Ascending aorta (tissue), 2 donors: ENCODE data around the gene GPR84. TPM values are rescaled to one million over a fixed set of nuclear protein-coding genes. Genes with fewer than 3 reads are reported as not detected.

Experiments
- DNase-seq, 2 donors: peaks; one replicate each; pipeline ENCODE4 v3.0.0-alpha.2; 2019; ENCODE audit warnings: low spot score in 2 of 2
- H3K27ac ChIP-seq, 2 donors: fragments of 200-600 bp; sonication (generic); one replicate each; pipeline ENCODE4 v1.5.1; 2016 to 2017; ENCODE audit warnings: mild to moderate bottlenecking in 1 of 2
- H3K27me3 ChIP-seq: fragments of 200-600 bp; sonication (generic); one replicate; pipeline ENCODE4 v1.5.1; 2017
- H3K36me3 ChIP-seq, 2 donors: fragments of 200-600 bp; sonication (generic); one replicate each; pipeline ENCODE4 v1.5.1; 2016
- H3K4me1 ChIP-seq, 2 donors: fragments of 200-600 bp; sonication (generic); one replicate each; pipeline ENCODE4 v1.5.1; 2016 to 2017; ENCODE audit warnings: mild to moderate bottlenecking in 1 of 2
- H3K4me3 ChIP-seq, 2 donors: fragments of 200-600 bp; sonication (generic); one replicate each; pipeline ENCODE4 v1.5.1; 2016 to 2017; ENCODE audit warnings: mild to moderate bottlenecking in 1 of 2
- H3K9me3 ChIP-seq, 2 donors: fragments of 200-600 bp; sonication (generic); one replicate each; pipeline ENCODE4 v1.5.1; 2016
- intact Hi-C: fragments of 100-400 bp; cut with DNase I; formaldehyde crosslinking; loops from one replicate; pipeline ENCODE4 v1.15.1; 2023
- total RNA-seq: library from RNA; depleted of rRNA; stranded (reverse); fragments of >200 nt; gene quantifications from one replicate; pipeline ENCODE4 v1.1.0, GENCODE V29; 2016
- TF ChIP-seq, protein P1 (sequence below), 3 experiments: fragments of 200-600 bp in 2 of 3; fragments of 450-650 bp in 1 of 3; sonication (generic) in 2 of 3; IDR thresholded peaks; one replicate each; pipeline ENCODE4 v1.5.1; 2016 to 2019; ENCODE audit warnings: antibody characterized with exemption in 3 of 3, mild to moderate bottlenecking in 1 of 3, moderate library complexity in 1 of 3

Gene GPR84
- total RNA-seq, 1 donor from 2014 or later: not detected

DNA sequence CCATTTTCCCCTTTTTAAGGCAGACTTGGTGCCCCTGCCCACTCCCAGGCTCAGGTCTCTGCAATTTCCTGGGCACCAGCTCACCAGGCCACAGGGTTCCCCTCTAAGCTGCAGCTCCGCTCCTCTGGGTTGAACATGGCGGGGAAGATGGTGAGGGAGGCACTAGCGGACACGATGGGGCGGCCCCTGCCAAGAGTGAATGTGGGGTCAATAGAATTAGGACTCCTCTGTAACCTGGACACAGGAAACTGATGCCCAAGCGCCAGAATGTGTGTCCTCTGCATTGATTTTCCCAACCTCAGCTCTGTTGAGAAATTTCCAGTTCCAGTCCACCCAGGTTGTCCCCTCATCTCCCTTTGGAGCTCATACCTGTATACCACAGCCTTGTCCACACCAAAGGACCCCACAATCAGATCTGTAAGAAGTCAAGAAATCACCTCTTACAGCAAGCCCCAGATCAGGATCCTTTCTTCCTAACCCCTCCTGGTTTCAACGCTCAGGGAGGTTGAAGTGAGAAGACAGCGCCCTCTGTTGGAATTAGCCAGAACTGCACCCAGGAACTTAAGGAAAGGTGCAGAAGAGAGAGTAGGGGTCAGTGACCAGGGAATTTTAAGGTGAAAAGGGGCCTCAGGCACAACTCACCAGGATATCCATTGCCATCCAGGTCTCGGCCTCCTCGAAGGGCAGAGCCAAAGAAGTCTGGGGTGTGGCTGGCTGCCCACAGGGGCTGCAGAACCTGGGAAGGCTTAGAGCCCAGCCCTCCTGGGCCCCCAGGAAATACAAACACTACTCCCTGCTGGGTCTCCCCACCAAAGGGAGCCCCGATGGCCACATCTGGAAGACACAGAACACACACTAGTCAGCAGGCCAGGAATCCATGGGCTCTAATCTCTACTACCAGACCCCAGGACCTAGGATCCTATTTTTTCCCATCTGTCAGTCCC, 40.0 kb upstream of the GPR84 start:
- Histone ChIP-seq H3K9me3 (no peaks in the 10 kb centered on the region), H3K4me3 (peak overlapping the region in 1 of 2 donors; percentile 7), H3K4me1 (peaks cover 0 to 10% of the 10 kb centered on the region in 2 donors), H3K27me3 (no peaks in the 10 kb centered on the region), H3K27ac (peak overlapping the region; percentile 29 to 61), H3K36me3 (peaks cover 100% of the 10 kb centered on the region in 2 donors)
- TF ChIP-seq, protein P1, sequence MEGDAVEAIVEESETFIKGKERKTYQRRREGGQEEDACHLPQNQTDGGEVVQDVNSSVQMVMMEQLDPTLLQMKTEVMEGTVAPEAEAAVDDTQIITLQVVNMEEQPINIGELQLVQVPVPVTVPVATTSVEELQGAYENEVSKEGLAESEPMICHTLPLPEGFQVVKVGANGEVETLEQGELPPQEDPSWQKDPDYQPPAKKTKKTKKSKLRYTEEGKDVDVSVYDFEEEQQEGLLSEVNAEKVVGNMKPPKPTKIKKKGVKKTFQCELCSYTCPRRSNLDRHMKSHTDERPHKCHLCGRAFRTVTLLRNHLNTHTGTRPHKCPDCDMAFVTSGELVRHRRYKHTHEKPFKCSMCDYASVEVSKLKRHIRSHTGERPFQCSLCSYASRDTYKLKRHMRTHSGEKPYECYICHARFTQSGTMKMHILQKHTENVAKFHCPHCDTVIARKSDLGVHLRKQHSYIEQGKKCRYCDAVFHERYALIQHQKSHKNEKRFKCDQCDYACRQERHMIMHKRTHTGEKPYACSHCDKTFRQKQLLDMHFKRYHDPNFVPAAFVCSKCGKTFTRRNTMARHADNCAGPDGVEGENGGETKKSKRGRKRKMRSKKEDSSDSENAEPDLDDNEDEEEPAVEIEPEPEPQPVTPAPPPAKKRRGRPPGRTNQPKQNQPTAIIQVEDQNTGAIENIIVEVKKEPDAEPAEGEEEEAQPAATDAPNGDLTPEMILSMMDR (IDR thresholded peaks at IDR 0.05): peak; percentile 79 to 97 (median 97)
- intact Hi-C loops: no loop called here
- DNase-seq: no peak

DNA sequence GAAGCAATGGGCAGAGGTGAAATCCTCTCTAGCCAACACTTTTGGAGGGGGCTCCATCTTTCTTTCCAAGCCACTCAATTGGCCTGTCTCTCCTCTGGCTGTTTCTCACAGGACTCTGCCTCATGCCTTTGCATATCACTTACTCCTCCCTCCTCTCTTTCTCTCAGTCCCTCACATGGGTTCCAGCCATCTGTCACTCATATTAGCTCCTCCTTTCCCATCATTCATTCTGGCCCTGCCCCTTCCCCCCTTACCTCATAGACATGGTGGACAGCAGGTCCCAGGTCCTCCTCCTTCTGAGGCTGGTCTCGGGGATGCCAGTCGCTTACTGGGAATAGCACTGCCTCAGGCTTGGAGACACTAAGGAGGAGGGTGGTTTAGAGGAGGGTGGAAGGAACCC, 36.8 kb upstream of the GPR84 start:
- Histone ChIP-seq H3K4me3 (no peak overlapping the region), H3K9me3 (no peaks in the 10 kb centered on the region), H3K27ac (peak overlapping the region; percentile 41 to 43), H3K36me3 (peaks cover 100% of the 10 kb centered on the region in 2 donors), H3K27me3 (no peaks in the 10 kb centered on the region), H3K4me1 (no peaks in the 10 kb centered on the region)
- intact Hi-C loops: loop anchor here (2.0 kb wide), 1 partner anchor 16 kb away; no protein-coding TSS in a partner anchor
- DNase-seq: no peak
- TF ChIP-seq, protein P1 (IDR thresholded peaks at IDR 0.05): no peak

DNA sequence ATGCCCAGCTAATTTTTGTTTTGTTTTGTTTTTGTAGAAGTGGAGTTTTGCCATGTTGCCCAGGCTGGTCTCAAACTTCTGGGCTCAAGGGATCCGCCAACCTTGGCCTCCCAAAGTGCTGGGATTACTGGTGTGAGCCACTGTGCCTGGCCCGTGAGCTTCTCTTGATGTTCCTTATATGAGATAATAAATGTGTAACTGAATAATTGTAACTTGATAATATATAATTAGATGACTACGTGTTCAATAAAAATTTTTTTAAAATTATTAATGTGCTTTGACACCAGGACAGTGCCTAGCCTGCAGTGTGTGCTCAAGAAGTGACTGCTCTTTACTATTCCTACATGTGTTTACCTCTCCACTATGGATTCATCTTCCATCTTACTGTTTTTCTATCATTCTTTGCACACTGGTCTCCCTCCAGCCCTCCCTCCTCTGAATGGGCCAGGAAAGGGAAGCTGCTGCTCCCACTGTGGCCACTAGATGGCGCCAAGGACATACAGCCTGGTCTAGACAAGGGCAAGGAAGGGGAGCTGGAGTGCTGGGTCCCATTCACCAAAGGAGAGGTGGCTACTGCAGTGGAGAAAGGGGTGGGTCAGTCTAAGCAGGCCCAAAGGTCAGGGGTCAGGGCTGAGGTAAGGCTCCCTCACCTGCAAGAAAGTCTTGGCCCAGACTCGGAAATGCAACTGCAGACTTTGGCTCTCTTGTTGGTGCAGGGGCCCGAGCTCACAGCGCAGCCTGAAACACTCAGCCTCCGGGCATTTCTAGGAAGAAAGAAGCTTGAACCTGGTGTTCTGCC, 34.9 kb upstream of the GPR84 start:
- TF ChIP-seq, protein P1 (IDR thresholded peaks at IDR 0.05): peak; percentile 93 to 96 (median 95)
- H3K4me1 ChIP-seq: no peaks in the 10 kb centered on the region
- intact Hi-C loops: loop anchor here (1.0 kb wide), 1 partner anchor 40 kb away; no protein-coding TSS in a partner anchor
- peaks cover 100% of the 10 kb centered on the region in 2 donors for H3K36me3 ChIP-seq
- peak in 1 of 2 donors; percentile 95 for DNase-seq
- peak overlapping the region in 1 of 2 donors; percentile 27 for H3K27ac ChIP-seq
- no peaks in the 10 kb centered on the region for H3K27me3 ChIP-seq
- no peak overlapping the region for H3K4me3 ChIP-seq
- no peaks in the 10 kb centered on the region for H3K9me3 ChIP-seq

DNA sequence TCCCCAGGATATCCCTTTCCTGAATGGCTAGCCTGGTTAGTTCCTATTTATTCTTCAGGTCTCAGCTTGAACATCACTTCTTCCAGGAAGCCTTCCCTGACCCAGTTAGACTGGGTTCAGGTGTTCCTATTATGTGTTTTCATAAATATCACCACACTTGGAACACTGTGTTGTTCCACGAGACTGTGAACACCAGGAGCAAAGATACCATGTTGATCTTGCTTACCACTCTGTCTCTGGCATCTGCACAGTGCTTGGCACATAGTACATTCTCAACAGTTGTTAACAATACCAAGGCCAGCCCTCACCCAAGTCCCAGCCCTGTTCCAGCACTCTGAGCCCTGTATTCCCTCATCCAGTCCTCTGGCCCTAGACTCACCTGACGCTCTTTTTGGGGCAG, 33.9 kb upstream of the GPR84 start:
- peaks cover 92 to 94% of the 10 kb centered on the region in 2 donors for H3K36me3 ChIP-seq
- no peaks in the 10 kb centered on the region for H3K9me3 ChIP-seq
- H3K4me3 ChIP-seq: no peak overlapping the region
- no peaks in the 10 kb centered on the region for H3K4me1 ChIP-seq
- no peak for DNase-seq
- intact Hi-C loops: no loop called here
- TF ChIP-seq, protein P1 (IDR thresholded peaks at IDR 0.05): no peak
- no peaks in the 10 kb centered on the region for H3K27me3 ChIP-seq
- H3K27ac ChIP-seq: no peak overlapping the region

DNA sequence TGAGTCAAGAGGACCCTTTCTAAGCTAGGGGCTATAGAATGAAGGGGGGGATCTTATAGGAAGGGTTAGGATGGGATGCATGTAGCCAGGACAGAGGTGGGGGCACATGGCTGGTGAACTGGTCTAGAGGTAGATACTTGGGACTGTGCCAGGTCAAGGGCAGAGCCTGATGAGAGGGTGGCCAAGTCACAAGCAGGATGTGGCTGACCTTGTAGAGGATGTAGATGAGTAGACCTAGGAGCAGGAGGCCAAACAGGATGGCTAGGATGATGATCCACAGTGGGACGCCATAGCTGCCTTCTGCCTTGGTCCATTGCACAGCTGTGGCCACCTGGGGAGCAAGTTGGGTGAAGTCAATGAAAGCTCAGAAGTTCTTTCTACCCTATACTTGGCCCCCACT, 32.9 kb upstream of the GPR84 start:
- Histone ChIP-seq H3K36me3 (peaks cover 81 to 84% of the 10 kb centered on the region in 2 donors), H3K27ac (peak overlapping the region in 1 of 2 donors; percentile 17), H3K4me3 (no peak overlapping the region), H3K9me3 (no peaks in the 10 kb centered on the region), H3K27me3 (no peaks in the 10 kb centered on the region), H3K4me1 (no peaks in the 10 kb centered on the region)
- DNase-seq: no peak
- intact Hi-C loops: no loop called here
- TF ChIP-seq, protein P1 (IDR thresholded peaks at IDR 0.05): no peak
